K562 (cell line): ENCODE measurements around the gene MYL4. TPM values are rescaled to one million over a fixed set of nuclear protein-coding genes. Genes with fewer than 3 reads are reported as not detected.
A peak's percentile ranks its signal among the peaks of the same experiment; 100 is the strongest.

ENCODE experiments used
- ARHGAP35 ChIP-seq: fragments of 450-650 bp; IDR thresholded peaks from 2 replicates; pipeline ENCODE4 v1.6.1; 2018; ENCODE audit not compliant: partially characterized antibody
- CBX3 ChIP-seq, 2 experiments: IDR thresholded peaks; 1 replicate in 1 of 2; 2 replicates in 1 of 2; pipeline ENCODE4 v1.6.1; 2012; ENCODE audit warnings: inconsistent platforms in 2 of 2, low read length in 2 of 2, borderline replicate concordance in 1 of 2, control low read depth in 1 of 2
- CC2D1A ChIP-seq: fragments of 450-650 bp; IDR thresholded peaks from 2 replicates; pipeline ENCODE4 v1.6.1; 2017; ENCODE audit warnings: mild to moderate bottlenecking
- DMBX1 ChIP-seq: fragments of 250-450 bp; sonication (Bioruptor Pico); IDR thresholded peaks from 2 replicates; pipeline ENCODE4 v1.8.0; 2022; ENCODE audit warnings: inconsistent platforms, mild to moderate bottlenecking, moderate library complexity, borderline replicate concordance
- HOXB6 ChIP-seq: fragments of 250-450 bp; sonication (Bioruptor Pico); IDR thresholded peaks from 2 replicates; pipeline ENCODE4 v1.5.1; 2022; ENCODE audit warnings: mild to moderate bottlenecking, borderline replicate concordance
- ILF3 ChIP-seq: fragments of 450-650 bp; IDR thresholded peaks from 2 replicates; pipeline ENCODE4 v1.6.1; 2018; ENCODE audit warnings: antibody characterized with exemption, mild to moderate bottlenecking, moderate library complexity, borderline replicate concordance
- KDM1A ChIP-seq, 2 experiments: fragments of 450-650 bp; IDR thresholded peaks; 2 replicates each; pipeline ENCODE4 v1.6.1; 2016; ENCODE audit warnings: mild to moderate bottlenecking in 2 of 2
- MEF2D ChIP-seq: conservative IDR thresholded peaks from 2 replicates; pipeline ENCODE4 v1.6.1; 2016; ENCODE audit warnings: low read depth, missing genetic modification characterization, missing compliant biosample characterization
- POLR3G ChIP-seq: IDR thresholded peaks from 2 replicates; pipeline ENCODE4 v1.6.1; 2011; ENCODE audit not compliant: insufficient read length, insufficient replicate concordance; ENCODE audit errors: extremely low read depth
- SP1 ChIP-seq: sonication (generic); formaldehyde crosslinking; IDR thresholded peaks from 2 replicates; pipeline ENCODE4 v1.8.1; 2022; ENCODE audit warnings: mild to moderate bottlenecking, missing genetic modification reagents
- TAF7 ChIP-seq: fragments of 450-650 bp; IDR thresholded peaks from 2 replicates; pipeline ENCODE4 v1.6.1; 2016; ENCODE audit warnings: missing genetic modification characterization, missing compliant biosample characterization
- TARDBP ChIP-seq: fragments of 450-650 bp; IDR thresholded peaks from 2 replicates; pipeline ENCODE4 v1.6.1; 2016
- TFAP4 ChIP-seq: sonication (generic); formaldehyde crosslinking; IDR thresholded peaks from 2 replicates; pipeline ENCODE4 v1.8.0; 2022; ENCODE audit warnings: missing genetic modification reagents, mild to moderate bottlenecking, moderate library complexity, borderline replicate concordance
- TOE1 ChIP-seq, 2 experiments: fragments of 450-650 bp in 1 of 2; sonication (generic) in 1 of 2; formaldehyde crosslinking in 1 of 2; IDR thresholded peaks; 2 replicates each; pipeline versions ENCODE4 v1.7.1 to v1.8.0; 2016 to 2022; ENCODE audit warnings: borderline replicate concordance in 2 of 2, mild to moderate bottlenecking in 2 of 2, antibody characterized with exemption in 1 of 2, inconsistent platforms in 1 of 2, low read depth in 1 of 2, missing genetic modification reagents in 1 of 2, moderate library complexity in 1 of 2
- ZFX ChIP-seq: sonication (generic); formaldehyde crosslinking; IDR thresholded peaks from 2 replicates; pipeline ENCODE4 v1.8.0; 2022; ENCODE audit warnings: mild to moderate bottlenecking, missing genetic modification reagents, moderate library complexity
- ZNF121 ChIP-seq: sonication (generic); formaldehyde crosslinking; conservative IDR thresholded peaks from 2 replicates; pipeline ENCODE4 v1.8.0; 2022; ENCODE audit warnings: missing genetic modification reagents
- ZNF224 ChIP-seq: sonication (generic); formaldehyde crosslinking; IDR thresholded peaks from 2 replicates; pipeline ENCODE4 v1.8.0; 2022; ENCODE audit warnings: mild to moderate bottlenecking, missing genetic modification reagents
- ZNF274 ChIP-seq: IDR thresholded peaks from 2 replicates; pipeline ENCODE4 v1.6.1; 2011; ENCODE audit warnings: low read depth, mild to moderate bottlenecking, low read length, moderate library complexity, borderline replicate concordance
- ZNF431 ChIP-seq: sonication (generic); formaldehyde crosslinking; IDR thresholded peaks from 2 replicates; pipeline ENCODE4 v1.8.0; 2022; ENCODE audit warnings: mild to moderate bottlenecking, missing genetic modification reagents
- ZNF507 ChIP-seq: conservative IDR thresholded peaks from 2 replicates; pipeline ENCODE4 v1.6.1; 2017; ENCODE audit warnings: missing genetic modification characterization, missing compliant biosample characterization
- ZNF668 ChIP-seq: fragments of 250-450 bp; sonication (Bioruptor Pico); IDR thresholded peaks from 2 replicates; pipeline ENCODE4 v1.8.0; 2022; ENCODE audit warnings: mild to moderate bottlenecking, inconsistent platforms
- ZNF778 ChIP-seq: fragments of 450-650 bp; formaldehyde crosslinking; IDR thresholded peaks from 2 replicates; pipeline ENCODE4 v1.4.0; 2020; ENCODE audit warnings: mild to moderate bottlenecking, moderate library complexity
- ZSCAN32 ChIP-seq: fragments of 450-650 bp; formaldehyde crosslinking; IDR thresholded peaks from 2 replicates; pipeline ENCODE4 v1.4.0; 2020; ENCODE audit warnings: mild to moderate bottlenecking, moderate library complexity
- polyA plus RNA-seq, 8 experiments: library from polyadenylated mRNA; depleted of rRNA in 4 of 8; stranded (reverse) in 5 of 8; unstranded in 3 of 8; fragments of >200 nt; fragmentation: Nextera tagmentation in 2 of 8; fragmentation: Illumina TruSeq in 1 of 8; extraction: Ambion mirVana in 2 of 8; extraction: Trizol in 1 of 8; gene quantifications; 2 replicates each; pipeline versions ENCODE4 v1.2.1 to v1.2.3, GENCODE V29; 2011 to 2014; ENCODE audit warnings: inconsistent platforms in 1 of 8, missing spikeins in 1 of 8
- total RNA-seq, 7 experiments: library from RNA; depleted of rRNA in 6 of 7; stranded (reverse); fragments of >200 nt in 6 of 7; fragmentation: Illumina TruSeq in 2 of 7; extraction: Trizol in 2 of 7; gene quantifications; 2 replicates each; pipeline versions ENCODE4 v1.2.1 to v1.2.3, GENCODE V29; 2011 to 2021; ENCODE audit warnings: low replicate concordance in 1 of 7
- TF ChIP-seq, protein P1 (sequence below): fragments of 450-650 bp; IDR thresholded peaks from 2 replicates; pipeline ENCODE4 v1.6.1; 2018; ENCODE audit warnings: mild to moderate bottlenecking, low read depth; ENCODE audit not compliant: partially characterized antibody
- TF ChIP-seq, protein P2 (sequence below): fragments of 450-650 bp; IDR thresholded peaks from 2 replicates; pipeline ENCODE4 v1.6.1; 2017; ENCODE audit warnings: antibody characterized with exemption

MYL4 gene
- total and polyA plus RNA-seq, 9 of the 15 experiments (the other 6 are each of a cell fraction or from before 2014, with no cell fraction given): 117 to 423 (median 221) TPM

- TF ChIP-seq, protein P1, sequence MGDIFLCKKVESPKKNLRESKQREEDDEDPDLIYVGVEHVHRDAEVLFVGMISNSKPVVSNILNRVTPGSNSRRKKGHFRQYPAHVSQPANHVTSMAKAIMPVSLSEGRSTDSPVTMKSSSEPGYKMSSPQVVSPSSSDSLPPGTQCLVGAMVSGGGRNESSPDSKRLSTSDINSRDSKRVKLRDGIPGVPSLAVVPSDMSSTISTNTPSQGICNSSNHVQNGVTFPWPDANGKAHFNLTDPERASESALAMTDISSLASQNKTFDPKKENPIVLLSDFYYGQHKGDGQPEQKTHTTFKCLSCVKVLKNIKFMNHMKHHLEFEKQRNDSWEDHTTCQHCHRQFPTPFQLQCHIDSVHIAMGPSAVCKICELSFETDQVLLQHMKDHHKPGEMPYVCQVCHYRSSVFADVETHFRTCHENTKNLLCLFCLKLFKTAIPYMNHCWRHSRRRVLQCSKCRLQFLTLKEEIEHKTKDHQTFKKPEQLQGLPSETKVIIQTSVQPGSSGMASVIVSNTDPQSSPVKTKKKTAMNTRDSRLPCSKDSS: no peak
- TF ChIP-seq TAF7 (tag) (peak; percentile 62; the same call in 1 of the 2 replicates), CC2D1A (peak; percentile 69; the same call in 1 of the 2 replicates), ZSCAN32 (CRISPR knock-in tag) (no peak), ILF3 (no peak), SP1 (CRISPR knock-in tag) (peak; percentile 89), ARHGAP35 (no peak), CBX3 (IDR thresholded peaks at IDR 0.05; ENCODE audit: borderline replicate concordance in 1 of 2, low read length in 2 of 2) (no peak; a peak in 1 of 3 replicates), TOE1 (IDR thresholded peaks at IDR 0.05; ENCODE audit: borderline replicate concordance) (peak; percentile 74; the same call in 1 of the 2 replicates), TOE1 (CRISPR knock-in tag; IDR thresholded peaks at IDR 0.05; ENCODE audit: borderline replicate concordance, low read depth) (no peak), POLR3G (no peak), KDM1A (IDR thresholded peaks at IDR 0.05) (no peak), DMBX1 (no peak), ZFX (CRISPR knock-in tag) (peak; percentile 100), ZNF668 (CRISPR knock-in tag) (no peak), ZNF778 (CRISPR knock-in tag) (no peak), ZNF224 (CRISPR knock-in tag) (peak; percentile 93; the same call in 1 of the 2 replicates), HOXB6 (CRISPR knock-in tag) (no peak), ZNF121 (CRISPR knock-in tag) (peak; percentile 45), ZNF431 (CRISPR knock-in tag) (peak; percentile 71), TFAP4 (CRISPR knock-in tag) (peak; percentile 76; the same call in 1 of the 2 replicates), ZNF274 (no peak), TARDBP (0 out of 2 replicates have a peak, but pooled peaks have one; percentile 19), MEF2D (no peak), ZNF507 (tag) (no peak)
- TF ChIP-seq, protein P2, sequence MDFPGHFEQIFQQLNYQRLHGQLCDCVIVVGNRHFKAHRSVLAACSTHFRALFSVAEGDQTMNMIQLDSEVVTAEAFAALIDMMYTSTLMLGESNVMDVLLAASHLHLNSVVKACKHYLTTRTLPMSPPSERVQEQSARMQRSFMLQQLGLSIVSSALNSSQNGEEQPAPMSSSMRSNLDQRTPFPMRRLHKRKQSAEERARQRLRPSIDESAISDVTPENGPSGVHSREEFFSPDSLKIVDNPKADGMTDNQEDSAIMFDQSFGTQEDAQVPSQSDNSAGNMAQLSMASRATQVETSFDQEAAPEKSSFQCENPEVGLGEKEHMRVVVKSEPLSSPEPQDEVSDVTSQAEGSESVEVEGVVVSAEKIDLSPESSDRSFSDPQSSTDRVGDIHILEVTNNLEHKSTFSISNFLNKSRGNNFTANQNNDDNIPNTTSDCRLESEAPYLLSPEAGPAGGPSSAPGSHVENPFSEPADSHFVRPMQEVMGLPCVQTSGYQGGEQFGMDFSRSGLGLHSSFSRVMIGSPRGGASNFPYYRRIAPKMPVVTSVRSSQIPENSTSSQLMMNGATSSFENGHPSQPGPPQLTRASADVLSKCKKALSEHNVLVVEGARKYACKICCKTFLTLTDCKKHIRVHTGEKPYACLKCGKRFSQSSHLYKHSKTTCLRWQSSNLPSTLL: no peak
Measured at GRCh38 chr17:47188876-47189731, 20.0 kb upstream of the MYL4 start, which contains the start of gene CDC27 (continued).
